MCF 10A (cell line): ENCODE data around the gene CRTAC1. TPM values are rescaled to one million over a fixed set of nuclear protein-coding genes. Genes with fewer than 3 reads are reported as not detected.

Source experiments
- BruUV-seq: library from RNA; stranded (reverse); fragments of 400-500 nt; replicated peaks from 2 replicates; lab custom pipeline; 2021; lab: Mats Ljungman, UMichigan
- CTCF ChIA-PET: fragments of 300-600 bp; sonication (Branson Sonifier 250); formaldehyde crosslinking; extraction: SDS; loops from one replicate; lab custom pipeline; 2021; ENCODE audit warnings: antibody characterized with exemption, inconsistent platforms; lab: Yijun Ruan, JAX
- POLR2A ChIA-PET: fragments of 300-600, 350-650 bp; sonication (Branson Sonifier 250); formaldehyde crosslinking; extraction: SDS; loops from one replicate; lab custom pipeline; 2020; ENCODE audit warnings: antibody characterized with exemption, inconsistent platforms; lab: Yijun Ruan, JAX
- DNase-seq: peaks from one replicate; pipeline ENCODE4 v3.0.0-alpha.2; 2018; ENCODE audit not compliant: unreplicated experiment
- H3K27ac Mint-ChIP-seq: one replicate; pipeline ENCODE4 v1.8.0; 2022; ENCODE audit warnings: mild to moderate bottlenecking, low read depth, mixed read lengths; ENCODE audit not compliant: unreplicated experiment
- H3K27me3 Mint-ChIP-seq: one replicate; pipeline ENCODE4 v1.8.0; 2022; ENCODE audit warnings: mixed read lengths; ENCODE audit not compliant: insufficient read depth, unreplicated experiment
- H3K36me3 Mint-ChIP-seq: one replicate; pipeline ENCODE4 v1.8.0; 2022; ENCODE audit warnings: mild to moderate bottlenecking, moderate library complexity, mixed read lengths; ENCODE audit not compliant: insufficient read depth, unreplicated experiment
- H3K4me1 Mint-ChIP-seq: one replicate; pipeline ENCODE4 v1.8.0; 2022; ENCODE audit warnings: mixed read lengths; ENCODE audit not compliant: insufficient read depth, unreplicated experiment
- H3K4me3 Mint-ChIP-seq: one replicate; pipeline ENCODE4 v1.8.0; 2022; ENCODE audit warnings: mild to moderate bottlenecking, moderate library complexity, mixed read lengths; ENCODE audit not compliant: unreplicated experiment
- H3K9me3 Mint-ChIP-seq: one replicate; pipeline ENCODE4 v1.8.0; 2022; ENCODE audit warnings: mixed read lengths; ENCODE audit not compliant: unreplicated experiment
- intact Hi-C: fragments of 100-400 bp; cut with micrococcal nuclease; formaldehyde crosslinking; loops from 2 replicates; pipeline ENCODE4 v1.14.1; 2022
- total RNA-seq: library from RNA; stranded (reverse); gene quantifications from 2 replicates; pipeline ENCODE4 v1.2.3, GENCODE V29; 2022
- TF ChIP-seq, protein P1 (sequence below): fragments of 200-600 bp; IDR thresholded peaks from one replicate; pipeline ENCODE4 v1.8.0; 2022; ENCODE audit warnings: antibody characterized with exemption, mild to moderate bottlenecking; ENCODE audit not compliant: unreplicated experiment

CRTAC1 gene
- total RNA-seq, 1 experiment from 2014 or later: not detected

DNA sequence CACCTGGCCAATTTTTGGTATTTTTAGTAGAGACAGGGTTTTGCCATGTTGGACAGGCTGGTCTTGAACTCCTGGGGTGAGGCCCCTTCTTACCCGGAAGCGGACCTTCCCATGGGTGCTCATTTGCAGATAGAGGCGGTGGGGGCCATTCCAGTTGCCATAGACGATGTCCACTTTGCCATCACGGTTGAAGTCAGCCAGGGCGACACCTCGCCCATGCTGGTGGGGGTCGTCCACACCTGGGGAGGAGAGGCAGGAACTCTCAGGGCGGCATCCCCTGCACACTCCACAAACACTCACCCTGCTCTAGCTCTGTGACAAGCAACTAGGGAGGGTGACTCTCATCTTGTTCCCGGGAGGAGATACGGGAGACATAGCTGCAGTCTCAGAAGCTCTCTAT lies 125.8 kb downstream of the CRTAC1 start:
- Mint-ChIP-seq H3K27me3 (peaks cover 37% of the 10 kb centered on the region), H3K4me3 (no peak overlapping the region), H3K4me1 (no peaks in the 10 kb centered on the region), H3K27ac (no peak overlapping the region), H3K36me3 (no peaks in the 10 kb centered on the region), H3K9me3 (no peaks in the 10 kb centered on the region)
- POLR2A ChIA-PET: no interaction called here
- TF ChIP-seq, protein P1, sequence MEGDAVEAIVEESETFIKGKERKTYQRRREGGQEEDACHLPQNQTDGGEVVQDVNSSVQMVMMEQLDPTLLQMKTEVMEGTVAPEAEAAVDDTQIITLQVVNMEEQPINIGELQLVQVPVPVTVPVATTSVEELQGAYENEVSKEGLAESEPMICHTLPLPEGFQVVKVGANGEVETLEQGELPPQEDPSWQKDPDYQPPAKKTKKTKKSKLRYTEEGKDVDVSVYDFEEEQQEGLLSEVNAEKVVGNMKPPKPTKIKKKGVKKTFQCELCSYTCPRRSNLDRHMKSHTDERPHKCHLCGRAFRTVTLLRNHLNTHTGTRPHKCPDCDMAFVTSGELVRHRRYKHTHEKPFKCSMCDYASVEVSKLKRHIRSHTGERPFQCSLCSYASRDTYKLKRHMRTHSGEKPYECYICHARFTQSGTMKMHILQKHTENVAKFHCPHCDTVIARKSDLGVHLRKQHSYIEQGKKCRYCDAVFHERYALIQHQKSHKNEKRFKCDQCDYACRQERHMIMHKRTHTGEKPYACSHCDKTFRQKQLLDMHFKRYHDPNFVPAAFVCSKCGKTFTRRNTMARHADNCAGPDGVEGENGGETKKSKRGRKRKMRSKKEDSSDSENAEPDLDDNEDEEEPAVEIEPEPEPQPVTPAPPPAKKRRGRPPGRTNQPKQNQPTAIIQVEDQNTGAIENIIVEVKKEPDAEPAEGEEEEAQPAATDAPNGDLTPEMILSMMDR: no peak
- intact Hi-C loops: no loop called here
- BruUV-seq: no TSS peak
- no peak for DNase-seq
- CTCF ChIA-PET: interaction anchor here (0.6 to 6.6 kb wide), 4 partner anchors 11 to 532 kb away, joined by 3 to 52 read pairs (median 5); no protein-coding TSS in a partner anchor

GRCh38 chr10:97904018-97904381 lies 126.4 kb downstream of the CRTAC1 start:
- Mint-ChIP-seq H3K4me3 (no peak overlapping the region), H3K27ac (no peak overlapping the region), H3K9me3 (no peaks in the 10 kb centered on the region), H3K36me3 (no peaks in the 10 kb centered on the region), H3K4me1 (no peaks in the 10 kb centered on the region), H3K27me3 (peaks cover 31% of the 10 kb centered on the region)
- CTCF ChIA-PET: interaction anchor here (0.5 to 6.6 kb wide), 8 partner anchors 12 to 937 kb away, joined by 3 to 52 read pairs (median 4); no protein-coding TSS in a partner anchor
- intact Hi-C loops: no loop called here
- no TSS peak for BruUV-seq
- TF ChIP-seq, protein P1: no peak
- DNase-seq: no peak
- POLR2A ChIA-PET: no interaction called here

GRCh38 chr10:97903128-97904017 lies 127.0 kb downstream of the CRTAC1 start:
- POLR2A ChIA-PET: interaction anchor here (1.1 kb wide), 1 partner anchor 14 kb away, joined by 3 read pairs; no protein-coding TSS in a partner anchor
- CTCF ChIA-PET: interaction anchor here (0.5 to 6.6 kb wide), 10 partner anchors 8 to 938 kb away, joined by 3 to 52 read pairs (median 4); no protein-coding TSS in a partner anchor
- peaks cover 25% of the 10 kb centered on the region for H3K27me3 Mint-ChIP-seq
- TF ChIP-seq, protein P1: no peak
- H3K4me3 Mint-ChIP-seq: no peak overlapping the region
- no peaks in the 10 kb centered on the region for H3K36me3 Mint-ChIP-seq
- intact Hi-C loops: no loop called here
- H3K9me3 Mint-ChIP-seq: no peaks in the 10 kb centered on the region
- no TSS peak for BruUV-seq
- no peak for DNase-seq
- no peaks in the 10 kb centered on the region for H3K4me1 Mint-ChIP-seq
- no peak overlapping the region for H3K27ac Mint-ChIP-seq

DNA sequence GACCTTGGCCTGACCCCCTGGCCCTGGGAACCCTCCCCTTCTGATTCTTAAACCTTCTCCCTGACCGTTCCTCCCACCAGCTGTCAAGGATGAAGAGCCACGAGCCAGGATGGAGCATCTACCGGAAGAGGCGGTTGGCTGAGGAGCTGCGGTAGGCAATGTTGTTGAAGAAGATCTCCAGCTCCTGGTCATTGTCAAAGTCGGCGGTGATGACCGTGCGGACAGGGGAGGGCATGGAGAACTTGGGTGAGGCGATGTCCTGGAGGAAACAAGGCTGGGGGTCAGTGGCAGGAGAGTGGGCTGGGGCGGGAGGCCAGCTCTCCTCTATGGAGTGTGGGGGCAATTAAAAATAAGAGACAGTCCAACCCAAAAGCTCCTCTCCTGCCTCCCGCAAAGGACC lies 129.0 kb downstream of the CRTAC1 start:
- Mint-ChIP-seq H3K4me3 (no peak overlapping the region), H3K4me1 (no peaks in the 10 kb centered on the region), H3K9me3 (no peaks in the 10 kb centered on the region), H3K27ac (no peak overlapping the region), H3K27me3 (peaks cover 17% of the 10 kb centered on the region), H3K36me3 (no peaks in the 10 kb centered on the region)
- ChIA-PET CTCF (interaction anchor here (0.8 to 6.6 kb wide), 5 partner anchors 8 to 270 kb away, joined by 3 to 52 read pairs (median 3); no protein-coding TSS in a partner anchor), POLR2A (interaction anchor here (0.6 kb wide), 1 partner anchor 1775 kb away, joined by 3 read pairs; no protein-coding TSS in a partner anchor)
- intact Hi-C loops: no loop called here
- DNase-seq: no peak
- no TSS peak for BruUV-seq
- TF ChIP-seq, protein P1: no peak
